GM12801 (cell line): ENCODE measurements around the gene STXBP1.

Source experiments
- CTCF ChIP-seq: IDR thresholded peaks from one replicate; pipeline ENCODE4 v1.5.1; 2011; ENCODE audit warnings: control low read depth; ENCODE audit not compliant: insufficient read length; ENCODE audit errors: extremely low read depth

The STXBP1 gene

GRCh38 chr9:127726871-127727270, 114.8 kb downstream of the STXBP1 start:
- TF ChIP-seq CTCF, result no peak

GRCh38 chr9:127728808-127729207, 116.7 kb downstream of the STXBP1 start:
- TF ChIP-seq CTCF, result no peak

GRCh38 chr9:127729522-127730256, 117.6 kb downstream of the STXBP1 start:
- TF ChIP-seq CTCF, result no peak

GRCh38 chr9:127730262-127730661, 118.2 kb downstream of the STXBP1 start:
- no peak for TF ChIP-seq CTCF

- no peak for TF ChIP-seq CTCF
Observed at GRCh38 chr9:127730799-127731410, 118.8 kb downstream of the STXBP1 start.

- no peak for TF ChIP-seq CTCF
Observed at GRCh38 chr9:127731938-127732337, 119.9 kb downstream of the STXBP1 start.

GRCh38 chr9:127732444-127732843, 120.4 kb downstream of the STXBP1 start:
- TF ChIP-seq CTCF, result no peak
